Parietal lobe (tissue), 2 donors: ENCODE measurements around the gene GLTP. TPM values are rescaled to one million over a fixed set of nuclear protein-coding genes. Genes with fewer than 3 reads are reported as not detected.

Source experiments
- small RNA-seq: library from RNA; depleted of rRNA; stranded (forward); fragments of <200 nt; gene quantifications from one replicate; pipeline ENCODE3, GENCODE V24; 2014; ENCODE audit warnings: low replicate concordance
- total RNA-seq: library from RNA; depleted of rRNA; stranded (reverse); fragments of >200 nt; gene quantifications from one replicate; pipeline ENCODE4 v1.2.3, GENCODE V29; 2014

The GLTP gene
- total RNA-seq, result 10.6 TPM

GRCh38 chr12:109880043-109880931, at the start of gene GLTP:
TSS of gene GLTP (minus strand) at chr12:109880541. CDS start at chr12:109880374, 167 bp downstream.

GRCh38 chr12:109899783-109900751, 19.7 kb upstream of the GLTP start, which contains the start of gene TCHP:
TSS of gene TCHP (plus strand) at chr12:109900274. CDS start at chr12:109903027, 2,753 bp downstream.

GRCh38 chr12:109833307-109834189, 46.8 kb downstream of the GLTP start, which contains the start of gene TRPV4:
TSS of gene TRPV4 (minus strand) at chr12:109833398. CDS start at chr12:109814796, 18,602 bp downstream.

Small RNA genes within 50 kb of the gene (small RNA-seq; reads per million reads assigned to genes)
- not detected for gene MIR4497
- gene RN7SL441P, result not detected

Other genes with a start within 250 kb of the GLTP start
- 5.9 TPM for gene FAM222A, start 166.7 kb downstream of the GLTP start, total RNA-seq
- gene TRPV4, start 47.1 kb downstream of the GLTP start, total RNA-seq, result 0.31 TPM
- 12.8 TPM for gene TCHP, start 19.7 kb upstream of the GLTP start, total RNA-seq
- gene GIT2, start 115.8 kb upstream of the GLTP start, total RNA-seq, result 94.8 TPM
- gene ANKRD13A, start 118.9 kb upstream of the GLTP start, total RNA-seq, result 38.5 TPM
- 70.4 TPM for gene C12orf76, start 168.0 kb upstream of the GLTP start, total RNA-seq
- gene IFT81, start 243.8 kb upstream of the GLTP start, total RNA-seq, result 105 TPM